SK-N-MC (cell line): Measurements from ENCODE around the gene SH3PXD2A.

Experiments used
- DNase-seq: peaks from one replicate; pipeline ENCODE4 v3.0.0-alpha.2; 2011; ENCODE audit warnings: low read depth, low spot score
- H3K27ac ChIP-seq: fragments of 200-600 bp; sonication (generic); 2 replicates; pipeline ENCODE4 v1.5.1; 2016; ENCODE audit warnings: mixed run types
- H3K36me3 ChIP-seq: fragments of 200-600 bp; sonication (generic); 2 replicates; pipeline ENCODE4 v1.6.1; 2017; ENCODE audit warnings: antibody characterized with exemption, low read length, mixed read lengths; ENCODE audit not compliant: insufficient read depth
- H3K4me3 ChIP-seq: fragments of 200-600 bp; sonication (generic); 2 replicates; pipeline ENCODE4 v1.5.1; 2016
- H3K9ac ChIP-seq: fragments of 200-600 bp; sonication (generic); 2 replicates; pipeline ENCODE4 v1.8.0; 2017; ENCODE audit warnings: mixed run types, mixed read lengths; ENCODE audit not compliant: insufficient read length
- H3K9me3 ChIP-seq: fragments of 200-600 bp; sonication (generic); 2 replicates; pipeline ENCODE4 v1.6.1; 2017; ENCODE audit warnings: low read depth, mild to moderate bottlenecking, antibody characterized with exemption, low read length, moderate library complexity, mixed read lengths
- EZH2 ChIP-seq: fragments of 200-600 bp; sonication (generic); IDR thresholded peaks from one replicate; pipeline ENCODE4 v1.6.1; 2017; ENCODE audit warnings: antibody characterized with exemption
- FOXP2 ChIP-seq: optimal IDR thresholded peaks from 2 replicates; pipeline ENCODE3; 2011; ENCODE audit warnings: mild to moderate bottlenecking, moderate library complexity; ENCODE audit not compliant: insufficient read depth; ENCODE audit errors: extremely low read length, control extremely low read depth
- POLR2AphosphoS5 ChIP-seq: IDR thresholded peaks from 2 replicates; pipeline ENCODE4 v1.6.1; 2012; ENCODE audit warnings: mild to moderate bottlenecking, low read depth, low read length, borderline replicate concordance

Gene SH3PXD2A

GRCh38 chr10:103719036-103719435 is 136.3 kb downstream of the SH3PXD2A start:
- H3K27ac ChIP-seq: no peak overlapping the region
- no peak overlapping the region for H3K4me3 ChIP-seq
- no peak for DNase-seq
- no peaks in the 10 kb centered on the region for H3K9me3 ChIP-seq
- TF ChIP-seq EZH2 (no peak), FOXP2 (no peak), POLR2AphosphoS5 (no peak)
- no peaks in the 10 kb centered on the region; the same call in 1 of the 2 replicates for H3K36me3 ChIP-seq
- no peak overlapping the region for H3K9ac ChIP-seq

DNA sequence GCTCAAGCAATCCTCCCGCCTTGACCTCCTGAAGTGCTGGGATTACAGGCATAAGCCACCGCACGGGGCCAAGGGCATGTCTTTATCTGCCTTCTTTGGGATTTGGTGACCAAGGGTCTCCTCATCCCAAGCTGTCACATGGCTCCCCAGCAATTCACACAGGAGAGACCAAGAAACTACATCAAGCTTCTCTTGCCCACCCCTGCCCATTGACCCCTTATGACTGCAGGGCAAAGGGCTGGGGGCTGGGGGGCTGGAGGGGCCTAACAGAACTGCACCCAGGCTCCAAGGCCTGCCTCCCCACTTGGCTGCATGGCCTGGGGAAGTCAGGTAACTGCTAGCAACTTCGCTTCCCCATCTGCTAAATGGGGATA is 137.1 kb downstream of the SH3PXD2A start:
- DNase-seq: no peak
- H3K9me3 ChIP-seq: no peaks in the 10 kb centered on the region
- H3K36me3 ChIP-seq: no peaks in the 10 kb centered on the region; the same call in 1 of the 2 replicates
- H3K27ac ChIP-seq: no peak overlapping the region
- H3K4me3 ChIP-seq: no peak overlapping the region
- H3K9ac ChIP-seq: no peak overlapping the region
- TF ChIP-seq FOXP2: no peak
- TF ChIP-seq POLR2AphosphoS5: no peak
- TF ChIP-seq EZH2: no peak

GRCh38 chr10:103717341-103718246 is 137.8 kb downstream of the SH3PXD2A start:
- H3K4me3 ChIP-seq: no peak overlapping the region
- TF ChIP-seq EZH2 (no peak), FOXP2 (no peak), POLR2AphosphoS5 (no peak)
- no peak overlapping the region for H3K9ac ChIP-seq
- no peak for DNase-seq
- H3K9me3 ChIP-seq: no peaks in the 10 kb centered on the region
- no peak overlapping the region for H3K27ac ChIP-seq
- H3K36me3 ChIP-seq: no peaks in the 10 kb centered on the region; the same call in 1 of the 2 replicates

DNA sequence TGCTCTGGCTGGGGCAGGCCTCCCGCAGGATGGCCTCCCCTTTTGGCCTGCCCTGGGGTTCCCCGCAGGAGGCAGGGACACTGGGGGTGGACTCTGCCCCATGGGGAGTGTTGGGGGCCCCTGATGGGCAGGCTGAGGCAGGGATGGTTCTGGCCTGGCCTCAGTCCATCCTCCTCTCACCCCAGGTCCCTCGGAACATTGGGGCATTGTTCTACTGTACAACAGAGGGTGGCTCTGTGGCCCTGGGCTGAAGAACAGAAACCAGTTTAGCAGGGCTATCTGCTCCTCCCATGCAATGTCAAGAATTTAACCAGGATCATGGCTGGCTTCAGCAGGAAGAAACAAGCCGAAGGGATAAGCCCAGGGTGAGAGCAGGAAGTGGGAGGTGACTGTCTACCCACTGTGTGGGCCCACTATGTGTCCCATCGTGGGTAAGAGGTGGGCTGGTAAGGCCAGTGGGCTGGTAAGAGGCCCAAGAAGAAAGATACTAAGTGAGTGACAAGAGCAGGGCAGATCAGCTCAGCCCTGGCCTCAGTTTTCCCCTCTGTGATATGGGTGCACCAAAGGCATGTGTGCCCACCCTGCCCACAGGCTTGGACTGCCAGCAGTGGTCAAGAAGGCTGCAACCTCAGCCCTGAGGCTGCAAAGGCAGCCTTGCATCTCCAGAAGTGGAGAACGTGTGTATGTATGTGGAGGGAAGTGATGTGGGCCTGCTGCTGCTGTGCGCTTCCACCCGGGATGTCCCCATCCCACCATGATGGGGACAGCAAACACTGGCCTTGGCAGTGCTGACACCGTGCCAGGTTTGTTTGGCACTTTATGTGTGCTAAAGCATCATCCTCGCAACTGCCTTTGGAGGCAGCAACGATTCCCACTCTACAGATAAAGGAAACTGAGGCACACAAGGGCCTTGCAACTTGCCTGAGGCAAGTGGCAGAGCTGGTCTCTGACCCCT is 138.9 kb downstream of the SH3PXD2A start:
- H3K9me3 ChIP-seq: no peaks in the 10 kb centered on the region
- no peak overlapping the region for H3K9ac ChIP-seq
- H3K4me3 ChIP-seq: no peak overlapping the region
- DNase-seq: no peak
- H3K27ac ChIP-seq: no peak overlapping the region
- TF ChIP-seq FOXP2: no peak
- no peak for TF ChIP-seq EZH2
- TF ChIP-seq POLR2AphosphoS5: no peak
- H3K36me3 ChIP-seq: no peaks in the 10 kb centered on the region; the same call in 1 of the 2 replicates

DNA sequence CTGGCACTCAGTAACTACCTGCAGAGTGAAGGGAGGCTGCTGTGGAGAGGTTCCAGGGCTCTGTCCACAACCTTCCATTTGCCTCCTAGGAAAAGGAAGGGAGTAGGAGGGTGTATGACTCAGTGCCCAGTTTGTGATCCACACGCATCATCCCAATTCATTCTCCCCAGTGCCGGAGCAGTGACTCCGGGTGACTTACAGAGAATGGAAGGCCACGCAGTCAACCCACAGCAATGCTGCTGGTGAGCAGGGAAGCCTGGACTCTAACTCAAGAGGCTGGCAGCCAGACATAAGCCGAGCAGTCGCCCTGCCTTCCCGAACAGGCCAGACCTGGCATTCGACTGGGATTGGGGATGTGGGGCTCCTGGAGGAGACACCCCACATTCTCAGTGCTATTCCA is 139.9 kb downstream of the SH3PXD2A start:
- DNase-seq: no peak
- no peak overlapping the region for H3K4me3 ChIP-seq
- no peaks in the 10 kb centered on the region for H3K9me3 ChIP-seq
- H3K9ac ChIP-seq: no peak overlapping the region
- no peak for TF ChIP-seq EZH2
- H3K27ac ChIP-seq: no peak overlapping the region
- H3K36me3 ChIP-seq: no peaks in the 10 kb centered on the region

DNA sequence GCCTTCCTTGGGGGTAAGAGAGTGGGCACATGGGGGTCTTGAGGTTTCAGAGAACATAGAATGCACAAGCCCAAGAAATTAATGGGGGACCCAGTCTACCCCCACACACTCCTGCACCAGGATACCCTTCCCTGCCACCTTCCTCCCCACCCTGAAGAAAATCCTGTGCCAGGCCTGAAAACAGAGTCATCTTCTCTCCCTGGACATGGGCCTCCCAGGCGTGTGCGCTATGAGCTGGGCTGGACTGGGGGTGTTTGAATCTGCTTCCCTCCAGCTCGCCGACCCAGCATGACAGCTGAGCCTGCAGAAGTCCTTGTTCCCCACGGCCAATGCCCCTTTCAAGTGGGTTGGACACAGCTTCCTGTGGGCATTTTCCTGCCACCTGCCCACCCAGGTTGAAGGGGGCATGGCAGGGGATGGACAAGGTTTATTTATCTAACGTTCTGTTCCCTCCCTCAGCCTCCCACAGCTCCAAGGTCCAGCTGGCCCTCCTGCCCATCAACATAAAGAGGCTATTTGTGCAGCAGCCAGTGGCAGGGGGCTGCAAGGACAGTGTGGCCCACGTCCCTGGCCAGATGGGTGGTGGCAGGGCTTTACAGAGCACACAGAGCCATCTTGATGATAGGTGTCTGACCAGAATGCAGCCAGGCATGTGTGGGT is 141.0 kb downstream of the SH3PXD2A start:
- H3K9ac ChIP-seq: no peak overlapping the region
- H3K27ac ChIP-seq: no peak overlapping the region
- no peak overlapping the region for H3K4me3 ChIP-seq
- no peaks in the 10 kb centered on the region for H3K36me3 ChIP-seq
- DNase-seq: no peak
- no peak for TF ChIP-seq POLR2AphosphoS5
- no peak for TF ChIP-seq FOXP2
- TF ChIP-seq EZH2: no peak
- no peaks in the 10 kb centered on the region for H3K9me3 ChIP-seq

DNA sequence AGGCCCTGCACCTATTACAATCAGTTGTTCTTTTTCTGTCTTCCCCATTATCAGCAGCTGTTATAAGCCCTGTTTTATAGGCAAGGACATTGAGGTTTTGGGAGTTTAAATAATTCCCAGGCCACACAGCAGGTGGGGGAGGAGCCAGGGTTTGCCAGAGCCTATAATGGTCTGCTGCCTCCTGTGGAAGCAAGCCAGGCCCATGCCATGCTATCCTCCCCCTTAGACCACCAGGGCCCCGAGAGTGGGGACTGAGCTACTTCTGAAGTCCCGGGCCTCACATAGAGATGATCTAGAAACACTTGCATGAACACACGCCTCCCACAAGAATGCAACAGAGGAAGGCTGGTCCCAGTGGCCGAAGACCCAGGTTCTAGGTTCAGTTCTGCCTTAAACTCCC is 141.7 kb downstream of the SH3PXD2A start:
- no peak for TF ChIP-seq POLR2AphosphoS5
- DNase-seq: no peak
- no peak overlapping the region for H3K4me3 ChIP-seq
- no peaks in the 10 kb centered on the region for H3K36me3 ChIP-seq
- no peaks in the 10 kb centered on the region for H3K9me3 ChIP-seq
- H3K9ac ChIP-seq: no peak overlapping the region
- peak overlapping the region; percentile 42 for H3K27ac ChIP-seq
